H9 (cell line): ENCODE data around the gene RALGPS2. TPM values are rescaled to one million over a fixed set of nuclear protein-coding genes. Genes with fewer than 3 reads are reported as not detected.

Source experiments
- DNase-seq: peaks from one replicate; pipeline ENCODE4 v3.0.0-alpha.2; 2017
- H2AFZ ChIP-seq: one replicate; pipeline ENCODE4 v1.6.1; 2013; ENCODE audit warnings: mild to moderate bottlenecking, low read length, control low read depth, moderate library complexity
- H2AK5ac ChIP-seq: 2 replicates; pipeline ENCODE4 v1.6.1; 2013; ENCODE audit warnings: low read length, control low read depth, mixed read lengths; ENCODE audit not compliant: insufficient read length
- H2BK120ac ChIP-seq: one replicate; pipeline ENCODE4 v1.6.1; 2013; ENCODE audit warnings: low read depth, mild to moderate bottlenecking, low read length, control low read depth, inconsistent platforms; ENCODE audit not compliant: poor library complexity, severe bottlenecking
- H2BK12ac ChIP-seq: 2 replicates; pipeline ENCODE4 v1.6.1; 2013; ENCODE audit warnings: low read length, control low read depth, mixed read lengths, low read depth; ENCODE audit not compliant: insufficient read length
- H2BK15ac ChIP-seq: 2 replicates; pipeline ENCODE4 v1.6.1; 2013; ENCODE audit warnings: low read depth, low read length, control low read depth
- H2BK20ac ChIP-seq: one replicate; pipeline ENCODE4 v1.6.1; 2013; ENCODE audit warnings: low read depth, mild to moderate bottlenecking, low read length, control low read depth, inconsistent platforms; ENCODE audit not compliant: poor library complexity, severe bottlenecking
- H2BK5ac ChIP-seq: 2 replicates; pipeline ENCODE4 v1.6.1; 2013; ENCODE audit warnings: low read length, control low read depth, mixed read lengths; ENCODE audit not compliant: insufficient read length
- H3K14ac ChIP-seq: 2 replicates; pipeline ENCODE4 v1.6.1; 2013; ENCODE audit warnings: low read length, control low read depth; ENCODE audit not compliant: insufficient read depth
- H3K18ac ChIP-seq: 2 replicates; pipeline ENCODE4 v1.6.1; 2013; ENCODE audit warnings: low read depth, mild to moderate bottlenecking, mixed read lengths, low read length, control low read depth; ENCODE audit not compliant: insufficient read length
- H3K23ac ChIP-seq: 2 replicates; pipeline ENCODE4 v1.6.1; 2013; ENCODE audit warnings: low read length, control low read depth, mixed read lengths, low read depth; ENCODE audit not compliant: insufficient read length
- H3K23me2 ChIP-seq: 2 replicates; pipeline ENCODE4 v1.6.1; 2013; ENCODE audit warnings: low read depth, mild to moderate bottlenecking, mixed read lengths, low read length, control low read depth; ENCODE audit not compliant: insufficient read length, poor library complexity, severe bottlenecking
- H3K27ac ChIP-seq: 2 replicates; pipeline ENCODE4 v1.5.1; 2013; ENCODE audit warnings: low read length, control low read depth, mixed read lengths, low read depth; ENCODE audit not compliant: insufficient read length
- H3K27me3 ChIP-seq: 2 replicates; pipeline ENCODE4 v1.6.1; 2013; ENCODE audit warnings: low read length, control low read depth, inconsistent platforms; ENCODE audit not compliant: insufficient read depth
- H3K4ac ChIP-seq: 2 replicates; pipeline ENCODE4 v1.6.1; 2013; ENCODE audit warnings: low read depth, mild to moderate bottlenecking, control low read depth, inconsistent platforms, low read length, moderate library complexity
- H3K4me1 ChIP-seq: 2 replicates; pipeline ENCODE4 v1.6.1; 2013; ENCODE audit warnings: low read length, control low read depth, inconsistent platforms; ENCODE audit not compliant: insufficient read depth
- H3K4me2 ChIP-seq: 2 replicates; pipeline ENCODE4 v1.6.1; 2013; ENCODE audit warnings: low read length, control low read depth, mixed read lengths; ENCODE audit not compliant: insufficient read length, insufficient read depth
- H3K56ac ChIP-seq: 2 replicates; pipeline ENCODE4 v1.6.1; 2013; ENCODE audit warnings: low read depth, mild to moderate bottlenecking, mixed read lengths, low read length, control low read depth; ENCODE audit not compliant: insufficient read length
- H3K79me1 ChIP-seq: 2 replicates; pipeline ENCODE4 v1.6.1; 2013; ENCODE audit warnings: low read depth, mild to moderate bottlenecking, moderate library complexity, low read length, control low read depth, inconsistent platforms; ENCODE audit not compliant: insufficient read depth, poor library complexity, severe bottlenecking
- H3K79me2 ChIP-seq: 2 replicates; pipeline ENCODE4 v1.6.1; 2013; ENCODE audit warnings: low read length, control low read depth, inconsistent platforms; ENCODE audit not compliant: insufficient read depth
- H3K9ac ChIP-seq: 2 replicates; pipeline ENCODE4 v1.6.1; 2013; ENCODE audit warnings: low read length, control low read depth, mixed read lengths; ENCODE audit not compliant: insufficient read length; ENCODE audit errors: extremely low read depth
- H3K9me3 ChIP-seq: one replicate; pipeline ENCODE4 v1.6.1; 2013; ENCODE audit warnings: low read depth, low read length, inconsistent platforms; ENCODE audit not compliant: control insufficient read depth
- H3T11ph ChIP-seq: one replicate; pipeline ENCODE4 v1.6.1; 2013; ENCODE audit warnings: mild to moderate bottlenecking, low read length, control low read depth, inconsistent platforms
- H4K20me1 ChIP-seq: one replicate; pipeline ENCODE4 v1.6.1; 2013; ENCODE audit not compliant: control insufficient read depth, insufficient read length, insufficient read depth
- H4K5ac ChIP-seq: 2 replicates; pipeline ENCODE4 v1.6.1; 2013; ENCODE audit warnings: low read depth, mild to moderate bottlenecking, mixed read lengths, low read length, control low read depth; ENCODE audit not compliant: insufficient read length
- H4K8ac ChIP-seq: replicated peaks from 2 replicates; pipeline ENCODE4 v1.6.1; 2013; ENCODE audit warnings: low read length, control low read depth, mixed read lengths, low read depth; ENCODE audit not compliant: insufficient read length
- H4K91ac ChIP-seq: 2 replicates; pipeline ENCODE4 v1.6.1; 2013; ENCODE audit warnings: low read depth, mild to moderate bottlenecking, moderate library complexity, mixed read lengths, low read length, control low read depth; ENCODE audit not compliant: insufficient read length
- H3K27ac Mint-ChIP-seq, 3 experiments: 2 replicates in 2 of 3; 3 replicates in 1 of 3; pipeline ENCODE4 v1.8.0; 2020 to 2021; ENCODE audit warnings: mixed read lengths in 3 of 3, mild to moderate bottlenecking in 1 of 3, moderate library complexity in 1 of 3
- H3K27me3 Mint-ChIP-seq: 2 replicates; pipeline ENCODE4 v1.8.0; 2021; ENCODE audit warnings: low read depth, mild to moderate bottlenecking, moderate library complexity, mixed read lengths
- H3K36me3 Mint-ChIP-seq, 3 experiments: 2 replicates in 2 of 3; 3 replicates in 1 of 3; pipeline ENCODE4 v1.8.0; 2020 to 2021; ENCODE audit warnings: low read depth in 3 of 3, mixed read lengths in 3 of 3; ENCODE audit not compliant: insufficient read depth in 1 of 3
- H3K4me1 Mint-ChIP-seq, 2 experiments: 2 replicates each; pipeline ENCODE4 v1.8.0; 2020; ENCODE audit warnings: mixed read lengths in 2 of 2
- H3K4me3 Mint-ChIP-seq, 2 experiments: 2 replicates in 1 of 2; 3 replicates in 1 of 2; pipeline ENCODE4 v1.8.0; 2020 to 2021; ENCODE audit warnings: mild to moderate bottlenecking in 2 of 2, mixed read lengths in 2 of 2, moderate library complexity in 1 of 2
- H3K9me3 Mint-ChIP-seq, 2 experiments: 2 replicates in 1 of 2; 3 replicates in 1 of 2; pipeline ENCODE4 v1.8.0; 2020; ENCODE audit warnings: mild to moderate bottlenecking in 2 of 2, mixed read lengths in 2 of 2, moderate library complexity in 1 of 2
- WGBS: extraction: QIAGEN DNeasy Blood & Tissue Kit; methylation state at CpG from one replicate; pipeline ENCODE4 v1.1.7; 2013; ENCODE audit warnings: missing lambda C conversion rate, low lambda C conversion rate, mixed read lengths; ENCODE audit not compliant: insufficient read length; ENCODE audit errors: extremely low coverage; 5-methylcytosine and 5-hydroxymethylcytosine counted together
- total RNA-seq: library from RNA; stranded (reverse); gene quantifications from 2 replicates; pipeline ENCODE4 v1.2.1, GENCODE V29; 2021
- TF ChIP-seq, protein P1 (sequence below): fragments of 200-600 bp; sonication (generic); conservative IDR thresholded peaks from 3 replicates; pipeline ENCODE4 v1.8.0; 2021; ENCODE audit warnings: antibody characterized with exemption, mild to moderate bottlenecking

RALGPS2 gene
- total RNA-seq, 1 experiment from 2014 or later: 32.6 TPM

DNA sequence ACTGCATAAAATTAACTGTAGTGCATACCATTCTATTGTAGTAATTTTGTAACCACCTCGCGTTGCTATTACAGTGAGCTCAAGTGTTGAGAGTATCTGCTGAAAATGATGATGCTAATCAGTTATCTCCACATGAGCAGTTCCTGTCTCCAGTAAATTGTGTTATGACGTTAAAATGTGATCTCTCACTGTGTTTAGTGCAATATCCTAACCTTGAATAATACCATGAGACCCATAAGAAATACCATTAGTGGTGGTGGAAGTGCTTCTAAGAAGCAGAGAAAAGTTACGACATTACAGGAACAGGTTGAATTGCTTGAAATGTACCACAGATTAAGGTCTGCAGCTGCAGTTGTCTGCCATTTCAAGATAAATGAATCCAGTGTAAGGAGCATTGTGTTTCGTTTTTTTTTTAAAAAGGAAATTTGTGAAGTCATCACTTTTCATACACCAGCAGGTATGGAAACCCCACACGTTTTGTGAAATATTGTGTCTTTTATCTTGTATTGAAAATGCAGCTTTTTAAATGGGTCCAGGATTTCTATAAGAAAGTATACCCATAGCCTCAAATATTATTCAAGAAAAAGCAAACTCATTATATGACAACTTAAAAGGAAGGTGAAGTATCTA is 73.3 kb downstream of the RALGPS2 start:
- Histone ChIP-seq H3K23ac (no peak overlapping the region), H4K91ac (no peak overlapping the region), H2BK120ac (no peak overlapping the region), H3K9ac (no peak overlapping the region), H2BK15ac (no peak overlapping the region), H4K5ac (no peak overlapping the region), H3T11ph (no peak overlapping the region), H2AK5ac (no peak overlapping the region), H3K18ac (no peak overlapping the region), H3K4me1 (no peaks in the 10 kb centered on the region), H4K20me1 (no peaks in the 10 kb centered on the region), H3K4me2 (no peak overlapping the region), H2BK20ac (no peak overlapping the region), H3K27ac (no peak overlapping the region), H3K79me1 (no peaks in the 10 kb centered on the region), H3K9me3 (no peaks in the 10 kb centered on the region), H2BK12ac (no peak overlapping the region), H3K4ac (no peak overlapping the region), H3K79me2 (no peaks in the 10 kb centered on the region), H3K27me3 (no peaks in the 10 kb centered on the region), H4K8ac (no peak overlapping the region), H3K23me2 (no peaks in the 10 kb centered on the region), H3K14ac (no peak overlapping the region), H3K56ac (no peak overlapping the region), H2BK5ac (no peak overlapping the region), H2AFZ (no peak overlapping the region)
- no peak for DNase-seq
- WGBS: no CpG with 5 or more reads among the region's 6 CpGs
- Mint-ChIP-seq H3K4me3 (no peak overlapping the region), H3K9me3 (no peaks in the 10 kb centered on the region), H3K27me3 (no peaks in the 10 kb centered on the region), H3K4me1 (no peaks in the 10 kb centered on the region), H3K36me3 (peaks cover 0 to 4% (median 0%) of the 10 kb centered on the region in 3 experiments; a peak in 5 of 7 replicates), H3K27ac (no peak overlapping the region)
- TF ChIP-seq, protein P1, sequence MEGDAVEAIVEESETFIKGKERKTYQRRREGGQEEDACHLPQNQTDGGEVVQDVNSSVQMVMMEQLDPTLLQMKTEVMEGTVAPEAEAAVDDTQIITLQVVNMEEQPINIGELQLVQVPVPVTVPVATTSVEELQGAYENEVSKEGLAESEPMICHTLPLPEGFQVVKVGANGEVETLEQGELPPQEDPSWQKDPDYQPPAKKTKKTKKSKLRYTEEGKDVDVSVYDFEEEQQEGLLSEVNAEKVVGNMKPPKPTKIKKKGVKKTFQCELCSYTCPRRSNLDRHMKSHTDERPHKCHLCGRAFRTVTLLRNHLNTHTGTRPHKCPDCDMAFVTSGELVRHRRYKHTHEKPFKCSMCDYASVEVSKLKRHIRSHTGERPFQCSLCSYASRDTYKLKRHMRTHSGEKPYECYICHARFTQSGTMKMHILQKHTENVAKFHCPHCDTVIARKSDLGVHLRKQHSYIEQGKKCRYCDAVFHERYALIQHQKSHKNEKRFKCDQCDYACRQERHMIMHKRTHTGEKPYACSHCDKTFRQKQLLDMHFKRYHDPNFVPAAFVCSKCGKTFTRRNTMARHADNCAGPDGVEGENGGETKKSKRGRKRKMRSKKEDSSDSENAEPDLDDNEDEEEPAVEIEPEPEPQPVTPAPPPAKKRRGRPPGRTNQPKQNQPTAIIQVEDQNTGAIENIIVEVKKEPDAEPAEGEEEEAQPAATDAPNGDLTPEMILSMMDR: no peak
